Measurements from ENCODE around the gene COQ8A.

DNA sequence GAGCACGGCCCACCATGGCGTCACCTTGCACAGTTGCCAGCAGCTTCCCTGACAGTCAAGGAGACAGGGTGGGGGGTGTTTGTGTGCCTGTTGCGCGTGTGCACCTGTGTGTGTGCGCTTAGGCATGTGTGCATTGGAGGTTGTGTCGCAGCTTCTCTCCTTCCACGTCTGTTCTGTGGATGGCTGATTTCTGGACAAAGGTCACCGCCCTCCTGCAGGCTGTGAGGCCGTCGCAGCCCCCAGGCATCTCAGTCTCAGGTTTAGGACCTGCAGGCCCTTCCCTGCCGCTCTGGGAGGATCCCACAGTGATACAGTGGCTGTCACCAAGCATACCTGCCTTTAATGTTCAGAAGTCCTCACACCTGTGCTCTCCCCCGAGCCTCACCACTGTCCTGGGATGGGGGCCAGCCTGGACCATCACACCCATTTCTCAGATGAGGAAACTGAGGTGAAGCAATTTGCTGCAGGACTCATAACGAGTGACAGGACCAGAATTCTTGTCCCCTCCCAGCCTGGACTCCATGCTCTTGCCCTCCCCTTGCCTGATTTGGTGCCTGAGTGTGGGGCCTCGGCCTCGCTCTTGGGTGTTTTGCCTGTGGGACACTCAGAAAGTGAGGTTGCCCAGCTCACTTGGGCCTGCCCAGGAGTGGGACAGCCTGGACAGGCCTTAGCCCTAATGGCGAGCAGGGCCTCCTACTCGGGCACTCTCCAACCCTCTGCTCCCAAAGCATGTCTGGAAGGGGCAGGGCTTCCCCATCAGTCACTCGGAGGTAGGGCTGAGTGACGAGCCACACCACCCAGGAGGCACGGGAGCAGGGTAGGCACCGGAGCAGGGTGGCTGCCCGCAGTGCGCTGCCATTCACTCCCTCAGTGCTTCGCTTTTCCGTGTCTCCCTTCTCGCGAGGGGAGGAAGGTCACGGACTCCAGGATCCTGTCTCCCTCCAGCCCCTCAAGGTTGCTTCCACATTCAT lies 22.6 kb downstream of the COQ8A start:
- TF ChIP-seq, protein P1, sequence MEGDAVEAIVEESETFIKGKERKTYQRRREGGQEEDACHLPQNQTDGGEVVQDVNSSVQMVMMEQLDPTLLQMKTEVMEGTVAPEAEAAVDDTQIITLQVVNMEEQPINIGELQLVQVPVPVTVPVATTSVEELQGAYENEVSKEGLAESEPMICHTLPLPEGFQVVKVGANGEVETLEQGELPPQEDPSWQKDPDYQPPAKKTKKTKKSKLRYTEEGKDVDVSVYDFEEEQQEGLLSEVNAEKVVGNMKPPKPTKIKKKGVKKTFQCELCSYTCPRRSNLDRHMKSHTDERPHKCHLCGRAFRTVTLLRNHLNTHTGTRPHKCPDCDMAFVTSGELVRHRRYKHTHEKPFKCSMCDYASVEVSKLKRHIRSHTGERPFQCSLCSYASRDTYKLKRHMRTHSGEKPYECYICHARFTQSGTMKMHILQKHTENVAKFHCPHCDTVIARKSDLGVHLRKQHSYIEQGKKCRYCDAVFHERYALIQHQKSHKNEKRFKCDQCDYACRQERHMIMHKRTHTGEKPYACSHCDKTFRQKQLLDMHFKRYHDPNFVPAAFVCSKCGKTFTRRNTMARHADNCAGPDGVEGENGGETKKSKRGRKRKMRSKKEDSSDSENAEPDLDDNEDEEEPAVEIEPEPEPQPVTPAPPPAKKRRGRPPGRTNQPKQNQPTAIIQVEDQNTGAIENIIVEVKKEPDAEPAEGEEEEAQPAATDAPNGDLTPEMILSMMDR (IDR thresholded peaks at IDR 0.05) = no peak
- TF ChIP-seq POLR2A (IDR thresholded peaks at IDR 0.05) = no peak
